ENCODE data around the gene PPP1R11. TPM values are rescaled to one million over a fixed set of nuclear protein-coding genes. Genes with fewer than 3 reads are reported as not detected.
A peak's percentile ranks its signal among the peaks of the same experiment; 100 is the strongest.

The PPP1R11 gene
- total and polyA plus RNA-seq, 4 donors: 29.2 to 81.7 (median 55.8) TPM

DNA sequence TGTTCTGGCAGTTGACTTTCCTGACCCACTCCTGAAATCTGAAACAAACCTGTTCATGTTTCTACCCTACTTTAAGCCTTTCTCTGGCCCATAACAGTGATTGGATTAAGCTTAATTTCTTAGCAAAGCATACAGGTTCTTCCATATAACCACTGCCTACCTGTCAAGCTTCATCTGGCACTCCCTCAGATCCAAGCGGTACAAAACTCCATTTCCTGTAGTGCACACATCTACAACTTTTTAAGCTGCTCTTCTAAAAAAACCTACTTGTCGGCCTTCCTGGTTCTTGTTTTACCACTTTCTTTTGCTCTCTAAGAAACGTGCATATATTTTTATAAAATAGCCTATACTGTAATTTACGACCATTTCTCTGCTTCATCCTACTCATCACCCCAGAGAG is 916 bp upstream of the PPP1R11 start:
- H3K9me3 ChIP-seq (ENCODE audit: control insufficient read depth in 4 of 4, insufficient read depth in 3 of 4, low read length in 3 of 4): no peaks in the 10 kb centered on the region
- TF ChIP-seq, protein P1, sequence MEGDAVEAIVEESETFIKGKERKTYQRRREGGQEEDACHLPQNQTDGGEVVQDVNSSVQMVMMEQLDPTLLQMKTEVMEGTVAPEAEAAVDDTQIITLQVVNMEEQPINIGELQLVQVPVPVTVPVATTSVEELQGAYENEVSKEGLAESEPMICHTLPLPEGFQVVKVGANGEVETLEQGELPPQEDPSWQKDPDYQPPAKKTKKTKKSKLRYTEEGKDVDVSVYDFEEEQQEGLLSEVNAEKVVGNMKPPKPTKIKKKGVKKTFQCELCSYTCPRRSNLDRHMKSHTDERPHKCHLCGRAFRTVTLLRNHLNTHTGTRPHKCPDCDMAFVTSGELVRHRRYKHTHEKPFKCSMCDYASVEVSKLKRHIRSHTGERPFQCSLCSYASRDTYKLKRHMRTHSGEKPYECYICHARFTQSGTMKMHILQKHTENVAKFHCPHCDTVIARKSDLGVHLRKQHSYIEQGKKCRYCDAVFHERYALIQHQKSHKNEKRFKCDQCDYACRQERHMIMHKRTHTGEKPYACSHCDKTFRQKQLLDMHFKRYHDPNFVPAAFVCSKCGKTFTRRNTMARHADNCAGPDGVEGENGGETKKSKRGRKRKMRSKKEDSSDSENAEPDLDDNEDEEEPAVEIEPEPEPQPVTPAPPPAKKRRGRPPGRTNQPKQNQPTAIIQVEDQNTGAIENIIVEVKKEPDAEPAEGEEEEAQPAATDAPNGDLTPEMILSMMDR (IDR thresholded peaks at IDR 0.05; ENCODE audit: control extremely low read depth, extremely low read depth): no peak
- 10 to 14% methylated on average over 4 of the region's 4 CpGs for WGBS, 2 donors
- peaks cover 0 to 4% (median 0%) of the 10 kb centered on the region in 3 donors for H3K27me3 ChIP-seq (ENCODE audit: control insufficient read depth in 3 of 3, insufficient read depth in 3 of 3, low read length in 2 of 3)
- DNase-seq (peak in 2 of 3 donors; percentile 17 to 19), ATAC-seq (ENCODE audit: insufficient read depth, low FRiP score) (no peak)
- H3K4me1 ChIP-seq (ENCODE audit: control insufficient read depth in 5 of 5, insufficient read depth in 5 of 5, low read length in 5 of 5): peaks cover 8 to 28% (median 8%) of the 10 kb centered on the region in 5 donors
- H3K27ac ChIP-seq (ENCODE audit: low read depth in 1 of 2, low read length in 1 of 2): peak overlapping the region; percentile 2 to 85
- H3K4me3 ChIP-seq: no peak overlapping the region
- peak overlapping the region; percentile 50 to 99 for H3K9ac ChIP-seq (ENCODE audit: insufficient read depth in 1 of 2, low read length in 2 of 2)
- peaks cover 6 to 14% (median 11%) of the 10 kb centered on the region in 4 donors for H3K36me3 ChIP-seq (ENCODE audit: control insufficient read depth in 4 of 4, insufficient read depth in 4 of 4, low read length in 4 of 4)

DNA sequence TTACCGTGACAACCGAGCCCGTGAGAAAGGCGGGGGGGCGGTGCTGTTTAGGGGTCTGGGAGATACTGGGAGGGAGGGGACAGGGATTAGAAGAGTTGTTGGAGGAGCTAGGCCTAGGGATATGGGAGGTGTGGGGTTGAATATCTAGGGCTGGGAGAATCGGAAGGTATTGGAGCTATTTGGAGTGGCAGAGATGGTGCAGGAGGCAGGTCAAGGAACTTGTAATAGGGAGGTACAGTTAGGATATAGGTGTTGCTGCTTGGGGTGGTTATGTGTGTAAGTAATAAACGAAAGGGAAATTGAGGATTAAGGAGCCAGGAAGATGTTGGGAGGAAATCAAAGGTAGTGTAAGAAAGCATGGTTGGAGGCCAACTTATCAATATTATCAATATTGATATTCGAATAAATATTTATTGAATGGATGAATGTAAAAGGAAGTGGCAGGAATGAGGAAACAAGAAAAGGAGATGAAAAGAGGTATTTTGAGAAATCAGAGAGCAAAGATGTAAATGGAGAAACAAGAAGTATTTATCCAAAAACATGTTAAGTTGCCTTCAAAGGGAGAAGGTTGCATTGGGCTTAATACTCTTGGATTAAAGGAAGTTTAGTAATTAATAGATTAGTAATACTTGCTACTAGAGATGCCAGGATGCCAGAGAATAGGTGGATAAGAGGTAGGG is 602 bp downstream of the PPP1R11 start:
- H3K27ac ChIP-seq (ENCODE audit: low read depth in 1 of 2, low read length in 1 of 2): peak overlapping the region; percentile 63 to 78
- no peak for ATAC-seq (ENCODE audit: insufficient read depth, low FRiP score)
- peaks cover 0 to 16% (median 12%) of the 10 kb centered on the region in 3 donors for H3K27me3 ChIP-seq (ENCODE audit: control insufficient read depth in 3 of 3, insufficient read depth in 3 of 3, low read length in 2 of 3)
- TF ChIP-seq, protein P1 (IDR thresholded peaks at IDR 0.05; ENCODE audit: control extremely low read depth, extremely low read depth): no peak
- peaks cover 3 to 26% (median 8%) of the 10 kb centered on the region in 5 donors for H3K4me1 ChIP-seq (ENCODE audit: control insufficient read depth in 5 of 5, insufficient read depth in 5 of 5, low read length in 5 of 5)
- H3K36me3 ChIP-seq (ENCODE audit: control insufficient read depth in 4 of 4, insufficient read depth in 4 of 4, low read length in 4 of 4): peaks cover 6 to 14% (median 11%) of the 10 kb centered on the region in 4 donors
- H3K9me3 ChIP-seq (ENCODE audit: control insufficient read depth in 4 of 4, insufficient read depth in 3 of 4, low read length in 3 of 4): no peaks in the 10 kb centered on the region
- peak overlapping the region; percentile 75 for H3K4me3 ChIP-seq
- 11 to 12% methylated on average over 8 of the region's 8 CpGs for WGBS, 2 donors
- peak overlapping the region; percentile 65 to 96 for H3K9ac ChIP-seq (ENCODE audit: insufficient read depth in 1 of 2, low read length in 2 of 2)
- no peak for DNase-seq

DNA sequence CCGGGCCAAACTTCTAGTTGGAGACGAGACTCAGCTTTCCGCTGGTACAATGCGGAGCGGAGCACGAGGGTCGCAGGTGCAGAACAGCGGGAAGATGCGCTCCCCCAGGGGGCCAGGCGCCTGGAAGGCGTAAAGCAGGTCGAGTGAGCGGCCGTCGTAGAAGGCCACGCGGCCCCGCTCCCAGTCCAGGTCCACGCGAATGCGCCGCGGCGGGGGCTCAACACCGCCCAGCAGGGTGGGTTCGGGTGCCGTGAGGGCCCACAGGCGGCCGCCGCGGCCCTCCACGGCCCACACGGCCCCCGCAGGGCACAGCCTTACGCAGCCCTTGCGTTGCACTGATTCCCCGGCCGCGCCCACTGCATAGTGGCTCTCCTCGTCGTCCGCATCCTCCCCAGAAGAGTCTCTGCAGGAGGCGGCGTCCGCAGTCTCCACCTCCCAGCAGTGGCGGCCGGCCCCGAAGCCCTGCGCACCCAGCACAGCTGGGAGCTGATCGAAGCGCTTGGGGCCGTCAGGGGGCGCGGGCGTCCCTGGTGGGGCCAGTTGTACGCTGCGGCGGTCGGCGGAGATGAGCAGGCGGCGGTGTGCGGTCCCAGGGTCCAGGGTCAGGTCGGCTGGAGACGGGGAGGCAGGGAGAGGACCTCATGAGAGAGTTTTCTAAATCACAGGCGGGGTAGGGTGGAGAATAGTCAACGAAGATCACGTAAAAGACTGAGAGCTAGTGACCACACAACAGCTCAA is 4.3 kb downstream of the PPP1R11 start:
- peak; percentile 56 to 72 (median 67) for DNase-seq
- H3K4me3 ChIP-seq: no peak overlapping the region

More for the DNA sequence above, 4.3 kb downstream of the PPP1R11 start:
- H3K9me3 ChIP-seq (ENCODE audit: control insufficient read depth in 4 of 4, insufficient read depth in 3 of 4, low read length in 3 of 4): no peaks in the 10 kb centered on the region
- WGBS, 2 donors: 36 to 50% methylated on average over 49 to 68 of the region's 68 CpGs
- no peak overlapping the region for H3K9ac ChIP-seq (ENCODE audit: insufficient read depth in 1 of 2, low read length in 2 of 2)
- ATAC-seq (ENCODE audit: insufficient read depth, low FRiP score): no peak
- TF ChIP-seq, protein P1 (IDR thresholded peaks at IDR 0.05; ENCODE audit: control extremely low read depth, extremely low read depth): no peak
- peaks cover 0 to 44% (median 43%) of the 10 kb centered on the region in 3 donors for H3K27me3 ChIP-seq (ENCODE audit: control insufficient read depth in 3 of 3, insufficient read depth in 3 of 3, low read length in 2 of 3)
- H3K4me1 ChIP-seq (ENCODE audit: control insufficient read depth in 5 of 5, insufficient read depth in 5 of 5, low read length in 5 of 5): peaks cover 0 to 38% (median 8%) of the 10 kb centered on the region in 5 donors
- H3K36me3 ChIP-seq (ENCODE audit: control insufficient read depth in 4 of 4, insufficient read depth in 4 of 4, low read length in 4 of 4): peaks cover 5 to 13% (median 8%) of the 10 kb centered on the region in 4 donors
- H3K27ac ChIP-seq (ENCODE audit: low read depth in 1 of 2, low read length in 1 of 2): no peak overlapping the region

All from lung (tissue), 12 donors.